GM21390 (cell line): ENCODE results near the gene PRDX6.
"Not testable (repeated sequence)": the region's sequence is repeated elsewhere in the genome, so short reads cannot be mapped to it uniquely, and the experiment has no call there.

Experiments
- ATAC-seq: cut with Tn5 transposase; IDR thresholded peaks from one replicate; pipeline ENCODE4 v1.9.1; 2021; ENCODE audit not compliant: unreplicated experiment

PRDX6 gene

DNA sequence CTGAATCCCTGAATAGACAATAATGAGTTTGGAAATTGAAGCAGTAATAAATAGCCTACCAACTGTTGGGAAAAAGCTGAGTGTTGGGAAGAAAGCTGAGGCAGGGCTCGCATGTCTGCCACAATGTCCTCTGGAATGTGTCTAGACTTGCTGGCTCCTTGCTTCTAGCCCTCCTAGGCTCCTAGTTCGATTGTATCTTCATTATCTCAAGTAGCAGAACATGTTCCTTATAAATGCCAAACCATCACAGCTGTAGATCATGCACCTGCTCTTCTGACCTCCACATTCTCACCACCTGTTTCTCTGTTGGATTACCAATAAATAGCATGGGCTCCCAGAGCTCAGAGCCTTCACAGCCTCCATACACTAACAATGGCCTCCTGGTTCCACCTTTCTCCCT, 12.9 kb upstream of the PRDX6 start:
- ATAC-seq = not testable (repeated sequence)

- ATAC-seq = no peak
Measured at GRCh38 chr1:173467426-173467825, 9.7 kb upstream of the PRDX6 start.

- ATAC-seq = no peak
Measured at GRCh38 chr1:173469656-173470055, 7.5 kb upstream of the PRDX6 start.

DNA sequence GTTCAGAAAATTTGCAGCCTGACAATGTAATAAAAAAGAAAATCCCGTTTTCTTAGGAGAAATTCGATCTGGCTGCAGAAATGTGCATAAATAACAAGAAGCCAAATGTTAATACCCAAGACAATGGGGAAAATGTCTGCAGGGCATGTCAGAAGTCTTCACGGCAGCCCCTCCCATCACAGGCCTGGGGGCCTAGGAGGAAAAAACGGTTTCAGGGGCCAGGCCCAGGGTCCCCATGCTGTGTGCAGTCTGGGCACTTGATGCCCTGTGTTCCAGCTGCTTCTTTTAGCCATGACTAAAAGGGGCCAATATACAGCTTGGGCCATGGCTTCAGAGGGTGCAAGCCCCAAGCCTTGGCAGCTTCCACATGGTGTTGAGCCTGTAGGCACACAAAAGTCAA, 6.5 kb upstream of the PRDX6 start:
- no peak for ATAC-seq

DNA sequence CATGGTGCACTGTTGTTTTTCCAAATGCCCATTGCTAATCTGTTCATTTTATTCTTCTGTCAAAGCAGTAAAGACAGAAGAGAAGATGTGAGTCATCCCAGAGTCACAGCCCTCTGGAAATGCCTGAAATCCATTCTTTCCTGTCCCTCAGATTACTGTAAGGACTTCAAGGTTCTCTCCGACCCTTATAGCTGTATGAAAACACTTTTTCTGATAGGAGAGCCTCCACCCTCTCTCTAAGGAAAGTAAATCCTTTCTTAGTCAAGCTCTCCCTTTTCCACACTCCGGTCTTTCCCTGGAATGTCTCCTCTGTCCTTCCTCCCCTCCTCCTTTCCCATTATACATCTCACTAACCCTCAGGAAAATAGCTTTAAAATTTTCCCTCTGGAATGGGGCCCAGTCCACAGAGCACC, 3.5 kb upstream of the PRDX6 start:
- no peak for ATAC-seq

DNA sequence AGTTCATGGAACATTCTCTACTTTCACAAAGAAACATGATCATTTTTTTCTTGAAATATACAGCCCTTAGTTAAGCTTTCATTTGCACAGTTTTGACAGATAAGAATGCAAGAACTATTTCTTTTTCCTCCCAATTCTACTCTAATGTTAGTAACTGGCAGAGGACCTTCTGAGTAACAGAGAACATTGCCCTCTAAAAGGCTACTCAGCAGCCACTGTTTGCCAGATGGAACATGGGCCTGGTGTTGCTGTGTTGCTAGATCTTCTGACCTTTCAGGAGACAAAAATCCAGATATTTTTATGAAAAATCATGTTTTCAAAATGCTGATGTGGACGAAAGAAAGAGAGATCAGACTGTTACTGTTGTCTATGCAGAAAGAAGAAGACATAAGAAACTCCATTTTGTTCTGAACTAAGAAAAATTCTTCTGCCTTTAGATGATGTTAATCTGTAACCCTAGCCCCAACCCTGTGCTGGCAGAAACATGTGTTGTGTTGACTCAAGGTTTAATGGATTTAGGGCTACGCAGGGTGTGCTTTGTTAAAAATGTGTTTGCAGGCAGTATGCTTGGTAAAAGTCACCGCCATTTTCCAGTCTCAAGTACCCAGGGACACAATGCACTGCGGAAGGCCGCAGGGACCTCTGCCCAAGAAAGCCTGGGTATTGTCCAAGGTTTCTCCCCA, 2.9 kb upstream of the PRDX6 start:
- ATAC-seq = no peak

DNA sequence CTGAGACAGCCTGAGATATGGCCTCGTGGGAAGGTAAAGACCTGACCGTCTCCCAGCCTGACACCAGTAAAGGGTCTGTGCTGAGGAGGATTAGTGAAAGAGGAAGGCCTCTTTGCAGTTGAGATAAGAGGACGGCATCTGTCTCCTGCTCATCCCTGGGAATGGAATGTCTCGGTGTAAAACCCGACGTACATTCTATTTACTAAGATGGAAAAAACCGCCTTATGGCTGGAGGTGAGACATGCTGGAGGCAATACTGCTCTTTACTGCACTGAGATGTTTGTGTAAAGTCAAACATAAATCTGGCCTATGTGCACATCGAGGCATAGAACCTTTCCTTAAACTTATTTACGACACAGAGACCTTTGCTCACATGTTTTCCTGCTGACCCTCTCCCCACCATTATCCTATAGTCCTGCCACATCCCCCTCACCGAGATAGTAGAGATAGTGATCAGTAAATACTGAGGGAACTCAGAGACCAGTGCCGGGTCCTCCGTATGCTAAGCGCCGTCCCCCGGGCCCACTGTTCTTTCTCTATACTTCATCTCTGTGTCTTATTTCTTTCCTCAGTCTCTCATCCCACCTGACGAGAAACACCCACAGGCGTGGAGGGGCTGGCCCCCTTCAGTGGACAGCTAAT, 2.2 kb upstream of the PRDX6 start:
- ATAC-seq = not testable (repeated sequence)

DNA sequence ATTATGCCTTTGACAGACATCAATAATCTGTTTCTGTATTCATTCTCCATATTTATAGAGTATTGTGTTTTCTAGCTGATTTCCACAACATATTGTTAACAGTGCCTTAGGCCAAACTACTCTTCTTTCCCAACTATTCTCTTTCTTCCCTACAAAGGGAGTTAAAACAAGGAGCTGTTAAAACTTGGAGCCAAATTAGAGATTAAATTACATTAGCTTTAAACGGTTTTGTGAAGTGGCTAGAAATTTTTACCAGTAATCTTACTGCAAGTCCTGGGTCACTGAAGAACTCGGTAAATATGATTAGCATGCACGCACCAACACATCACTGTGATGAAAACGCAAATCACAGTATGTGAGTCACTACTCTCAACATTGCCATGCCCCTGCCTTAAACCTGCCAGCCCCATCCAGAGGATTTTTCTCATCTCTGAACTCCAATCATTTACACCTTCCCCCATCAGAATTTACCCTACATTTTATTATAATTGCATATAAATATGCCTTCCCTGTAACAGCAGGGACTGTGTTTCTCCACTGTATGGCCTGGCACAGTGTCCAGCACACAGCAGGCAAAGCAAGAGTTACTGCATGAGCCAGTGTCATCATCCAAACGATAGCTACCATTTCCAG, 1.5 kb upstream of the PRDX6 start:
- ATAC-seq = no peak

DNA sequence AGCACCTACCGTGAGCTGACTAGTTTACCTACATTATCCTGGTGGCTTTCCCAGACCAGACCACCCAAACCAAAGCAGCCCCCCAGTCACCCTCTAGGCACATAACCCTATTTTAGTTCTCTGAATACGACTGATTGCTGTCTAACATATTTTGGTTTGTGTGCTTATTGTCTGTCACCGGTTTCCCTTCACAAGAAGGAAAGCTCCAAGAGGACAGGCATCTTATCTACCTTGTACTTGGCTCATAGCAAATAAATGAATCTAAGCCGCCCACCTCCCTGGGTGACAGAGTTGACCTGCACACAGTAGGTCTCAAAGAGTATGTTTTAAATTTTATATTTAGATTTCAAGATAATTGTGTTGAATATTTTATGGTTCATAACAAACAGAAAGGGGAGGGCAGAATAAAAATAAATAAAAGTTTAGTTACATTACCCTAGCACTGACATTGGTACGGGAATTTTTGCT, 904 bp upstream of the PRDX6 start:
- no peak for ATAC-seq

GRCh38 chr1:173476665-173477285, 360 bp upstream of the PRDX6 start:
- peak; percentile 93 for ATAC-seq

DNA sequence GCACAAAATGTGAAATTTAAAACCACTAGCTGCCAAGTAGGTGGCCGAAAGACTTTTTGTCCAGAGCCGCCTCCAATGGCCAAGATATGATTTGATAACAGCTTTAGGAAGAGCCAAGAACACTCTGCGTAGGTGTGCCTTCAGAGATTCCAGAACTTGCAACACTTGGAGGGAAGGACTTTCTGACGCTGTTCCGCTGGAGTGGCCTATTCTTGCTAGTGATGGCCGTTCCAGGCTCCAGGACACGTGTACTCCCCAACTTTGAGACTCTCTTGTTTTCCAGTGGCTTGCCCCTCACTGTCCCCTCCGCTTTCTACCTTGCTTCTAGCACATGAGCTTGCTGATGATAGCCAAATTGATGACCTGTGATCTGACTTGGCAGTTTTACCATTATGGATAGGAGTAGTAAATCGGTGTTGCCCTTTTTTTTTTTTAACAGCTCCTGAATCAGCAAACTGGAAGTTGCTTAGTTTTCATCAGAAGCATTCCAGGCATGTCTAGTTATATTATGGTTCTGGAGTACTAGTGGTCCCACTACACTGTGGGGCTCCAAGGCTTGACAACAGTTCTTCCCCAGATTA, 1.0 kb downstream of the PRDX6 start:
- no peak for ATAC-seq

DNA sequence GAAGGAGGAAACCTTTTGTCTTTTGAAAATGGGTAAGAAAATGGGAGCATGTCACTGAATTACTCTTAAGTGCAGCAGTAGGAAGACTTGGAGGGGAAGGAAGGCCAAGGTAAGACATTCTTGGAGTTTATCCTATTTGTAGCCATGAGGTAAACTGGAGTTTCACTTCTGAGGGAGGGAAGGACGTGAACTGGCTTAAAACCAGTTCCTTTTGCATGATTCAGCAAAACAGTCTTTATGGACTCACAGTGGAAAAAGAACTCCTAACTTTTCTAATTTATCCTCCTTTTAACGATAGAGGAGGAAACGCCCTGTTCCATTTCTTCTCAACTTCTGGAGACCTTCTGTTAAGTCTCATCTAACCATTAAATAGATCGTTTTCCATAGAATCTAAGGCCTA, 2.5 kb downstream of the PRDX6 start:
- no peak for ATAC-seq

- no peak for ATAC-seq
Measured at GRCh38 chr1:173481195-173481772, 4.1 kb downstream of the PRDX6 start.

DNA sequence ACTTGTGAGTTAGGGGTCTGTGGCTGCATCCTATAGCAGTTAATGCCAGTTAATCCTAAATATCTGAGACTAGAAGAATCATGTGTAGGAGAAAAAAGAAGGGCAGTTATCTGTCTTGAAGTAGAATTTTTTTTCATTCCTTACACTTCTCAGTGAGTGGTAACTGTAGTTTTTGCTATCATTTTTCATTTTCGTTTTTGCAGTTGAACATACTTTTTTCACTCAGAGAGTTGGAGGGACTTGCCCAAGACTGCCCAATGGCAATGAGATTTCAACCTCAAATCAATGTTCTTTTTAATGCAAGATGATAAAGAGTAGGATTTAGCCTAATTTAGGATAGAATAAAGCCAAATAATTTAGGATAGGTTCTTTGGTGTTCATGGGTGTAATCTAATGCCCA, 5.5 kb downstream of the PRDX6 start:
- ATAC-seq = no peak

DNA sequence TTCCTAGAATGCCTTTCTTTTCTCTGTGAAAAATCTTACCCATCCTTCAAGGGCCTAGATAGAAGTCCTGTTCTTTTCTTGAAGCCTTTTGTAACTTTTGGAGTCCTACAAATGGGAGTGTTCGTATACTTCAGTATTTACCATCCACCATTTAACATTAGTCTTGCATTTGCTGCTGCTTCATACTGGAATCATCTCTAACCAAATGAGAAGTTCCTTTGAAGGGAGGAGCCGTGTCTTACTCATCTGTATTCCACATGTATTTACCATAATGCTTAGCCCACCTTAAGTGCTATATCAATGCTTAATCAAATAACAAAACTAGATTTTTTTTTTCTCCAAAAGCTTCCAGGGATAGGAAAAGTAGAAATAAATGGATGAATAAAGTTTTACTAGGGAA, 7.1 kb downstream of the PRDX6 start:
- no peak for ATAC-seq

GRCh38 chr1:173485401-173485800, 8.3 kb downstream of the PRDX6 start:
- ATAC-seq = no peak

- ATAC-seq = no peak
Measured at GRCh38 chr1:173488001-173488400, 10.9 kb downstream of the PRDX6 start.

GRCh38 chr1:173489149-173489600, 12.0 kb downstream of the PRDX6 start:
- no peak for ATAC-seq

DNA sequence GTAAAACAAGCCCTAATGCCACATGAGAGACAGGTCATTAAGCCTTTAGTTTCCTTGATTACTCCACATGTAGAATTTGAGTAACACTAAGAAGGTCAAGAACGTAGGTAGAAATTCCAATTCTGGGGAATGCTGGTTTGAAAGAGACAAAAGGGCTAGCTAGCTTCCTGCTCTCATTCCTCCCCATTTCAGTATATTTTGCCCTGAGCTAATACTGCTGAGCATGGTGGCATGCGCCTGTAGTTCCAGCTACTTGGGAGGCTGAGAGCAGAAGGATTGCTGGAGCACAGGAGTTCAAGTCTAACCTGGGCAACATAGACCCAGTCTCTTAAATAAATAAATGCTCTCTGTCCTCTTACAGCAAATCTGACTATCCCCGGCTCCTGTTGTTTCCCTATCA, 12.8 kb downstream of the PRDX6 start:
- no peak for ATAC-seq

DNA sequence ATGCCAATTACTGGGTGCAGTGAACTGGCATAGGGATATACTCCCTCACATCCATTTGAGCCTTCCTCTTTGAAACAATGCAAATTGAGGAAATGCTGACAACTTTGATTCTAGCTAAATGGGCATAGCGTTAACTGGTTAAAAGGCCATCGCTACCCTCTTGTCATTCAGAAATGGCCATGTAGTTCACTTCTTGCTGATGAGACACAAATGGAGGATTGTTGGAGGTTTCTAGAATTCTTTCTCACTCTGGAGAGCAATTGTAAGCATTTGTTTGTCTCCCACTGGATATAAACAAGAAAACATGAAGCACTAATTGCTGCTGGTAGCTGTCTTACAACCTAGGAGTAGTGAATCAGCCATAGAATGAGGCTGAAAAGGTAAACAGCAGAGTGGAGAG, 14.4 kb downstream of the PRDX6 start:
- ATAC-seq = no peak

DNA sequence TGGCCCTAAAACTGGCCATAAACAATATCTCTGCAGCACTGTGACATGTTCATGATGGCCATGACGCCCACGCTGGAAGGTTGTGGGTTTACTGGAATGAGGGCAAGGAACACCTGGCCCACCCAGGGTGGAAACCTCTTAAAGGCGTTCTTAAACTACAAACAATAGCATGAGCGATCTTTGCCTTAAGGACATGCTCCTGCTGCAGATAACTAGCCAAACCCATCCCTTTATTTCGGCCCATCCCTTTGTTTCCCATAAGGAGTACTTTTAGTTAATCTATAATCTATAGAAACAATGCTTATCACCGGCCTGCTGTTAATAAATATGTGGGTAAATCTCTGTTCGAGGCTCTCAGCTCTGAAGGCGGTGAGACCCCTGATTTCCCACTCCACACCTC, 16.0 kb downstream of the PRDX6 start:
- not testable (repeated sequence) for ATAC-seq
